Measurements from ENCODE around the gene GP1BB.
A peak's percentile ranks its signal among the peaks of the same experiment; 100 is the strongest.

GP1BB gene

DNA sequence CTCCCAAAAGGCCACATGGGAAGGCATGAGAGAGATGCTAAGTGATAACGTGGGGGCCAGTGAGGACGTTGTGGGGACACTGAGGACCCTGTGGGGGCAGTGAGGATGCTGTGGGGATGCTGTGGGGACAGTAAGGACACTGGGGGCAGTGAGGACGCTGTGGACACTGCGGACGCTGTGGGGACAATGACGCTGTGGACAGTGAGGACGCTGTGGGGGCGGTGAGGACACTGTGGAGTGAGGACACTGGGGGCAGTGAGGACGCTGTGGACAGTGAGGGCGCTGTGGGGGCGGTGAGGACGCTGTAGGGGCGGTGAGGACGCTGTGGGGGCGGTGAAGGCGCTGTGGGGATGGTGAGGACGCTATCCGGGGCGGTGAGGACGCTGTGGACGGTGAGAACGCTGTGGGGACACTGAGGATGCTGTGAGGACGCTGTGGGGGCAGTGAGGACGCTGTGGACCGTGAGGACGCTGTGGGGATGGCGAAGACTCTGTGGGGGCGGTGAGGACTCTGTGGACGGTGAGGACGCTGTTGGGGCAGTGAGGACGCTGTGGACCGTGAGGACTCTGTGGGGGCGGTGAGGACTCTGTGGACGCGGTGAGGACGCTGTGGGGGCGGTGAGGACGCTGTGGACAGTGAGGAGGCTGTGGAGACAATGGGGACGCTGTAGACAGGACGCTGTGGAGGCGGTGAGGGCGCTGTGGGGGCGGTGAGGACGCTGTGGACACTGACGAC, 1.8 kb downstream of the GP1BB start:
- no peak for TF ChIP-seq TEAD4 (IDR thresholded peaks at IDR 0.05)
- TF ChIP-seq RAD21 (IDR thresholded peaks at IDR 0.05; ENCODE audit: low read depth), result no peak
- TF ChIP-seq, protein P1, sequence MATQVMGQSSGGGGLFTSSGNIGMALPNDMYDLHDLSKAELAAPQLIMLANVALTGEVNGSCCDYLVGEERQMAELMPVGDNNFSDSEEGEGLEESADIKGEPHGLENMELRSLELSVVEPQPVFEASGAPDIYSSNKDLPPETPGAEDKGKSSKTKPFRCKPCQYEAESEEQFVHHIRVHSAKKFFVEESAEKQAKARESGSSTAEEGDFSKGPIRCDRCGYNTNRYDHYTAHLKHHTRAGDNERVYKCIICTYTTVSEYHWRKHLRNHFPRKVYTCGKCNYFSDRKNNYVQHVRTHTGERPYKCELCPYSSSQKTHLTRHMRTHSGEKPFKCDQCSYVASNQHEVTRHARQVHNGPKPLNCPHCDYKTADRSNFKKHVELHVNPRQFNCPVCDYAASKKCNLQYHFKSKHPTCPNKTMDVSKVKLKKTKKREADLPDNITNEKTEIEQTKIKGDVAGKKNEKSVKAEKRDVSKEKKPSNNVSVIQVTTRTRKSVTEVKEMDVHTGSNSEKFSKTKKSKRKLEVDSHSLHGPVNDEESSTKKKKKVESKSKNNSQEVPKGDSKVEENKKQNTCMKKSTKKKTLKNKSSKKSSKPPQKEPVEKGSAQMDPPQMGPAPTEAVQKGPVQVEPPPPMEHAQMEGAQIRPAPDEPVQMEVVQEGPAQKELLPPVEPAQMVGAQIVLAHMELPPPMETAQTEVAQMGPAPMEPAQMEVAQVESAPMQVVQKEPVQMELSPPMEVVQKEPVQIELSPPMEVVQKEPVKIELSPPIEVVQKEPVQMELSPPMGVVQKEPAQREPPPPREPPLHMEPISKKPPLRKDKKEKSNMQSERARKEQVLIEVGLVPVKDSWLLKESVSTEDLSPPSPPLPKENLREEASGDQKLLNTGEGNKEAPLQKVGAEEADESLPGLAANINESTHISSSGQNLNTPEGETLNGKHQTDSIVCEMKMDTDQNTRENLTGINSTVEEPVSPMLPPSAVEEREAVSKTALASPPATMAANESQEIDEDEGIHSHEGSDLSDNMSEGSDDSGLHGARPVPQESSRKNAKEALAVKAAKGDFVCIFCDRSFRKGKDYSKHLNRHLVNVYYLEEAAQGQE (IDR thresholded peaks at IDR 0.05; ENCODE audit: low read depth), result no peak
- TF ChIP-seq CEBPB (IDR thresholded peaks at IDR 0.05), result no peak
- no peak for TF ChIP-seq FOXM1 (IDR thresholded peaks at IDR 0.05; ENCODE audit: borderline replicate concordance, low read depth)
- TF ChIP-seq TAF1 (IDR thresholded peaks at IDR 0.05; ENCODE audit: low read depth), result no peak
- TF ChIP-seq EGR1 (IDR thresholded peaks at IDR 0.05), result 0 out of 2 replicates have a peak, but pooled peaks have one; percentile 4

DNA sequence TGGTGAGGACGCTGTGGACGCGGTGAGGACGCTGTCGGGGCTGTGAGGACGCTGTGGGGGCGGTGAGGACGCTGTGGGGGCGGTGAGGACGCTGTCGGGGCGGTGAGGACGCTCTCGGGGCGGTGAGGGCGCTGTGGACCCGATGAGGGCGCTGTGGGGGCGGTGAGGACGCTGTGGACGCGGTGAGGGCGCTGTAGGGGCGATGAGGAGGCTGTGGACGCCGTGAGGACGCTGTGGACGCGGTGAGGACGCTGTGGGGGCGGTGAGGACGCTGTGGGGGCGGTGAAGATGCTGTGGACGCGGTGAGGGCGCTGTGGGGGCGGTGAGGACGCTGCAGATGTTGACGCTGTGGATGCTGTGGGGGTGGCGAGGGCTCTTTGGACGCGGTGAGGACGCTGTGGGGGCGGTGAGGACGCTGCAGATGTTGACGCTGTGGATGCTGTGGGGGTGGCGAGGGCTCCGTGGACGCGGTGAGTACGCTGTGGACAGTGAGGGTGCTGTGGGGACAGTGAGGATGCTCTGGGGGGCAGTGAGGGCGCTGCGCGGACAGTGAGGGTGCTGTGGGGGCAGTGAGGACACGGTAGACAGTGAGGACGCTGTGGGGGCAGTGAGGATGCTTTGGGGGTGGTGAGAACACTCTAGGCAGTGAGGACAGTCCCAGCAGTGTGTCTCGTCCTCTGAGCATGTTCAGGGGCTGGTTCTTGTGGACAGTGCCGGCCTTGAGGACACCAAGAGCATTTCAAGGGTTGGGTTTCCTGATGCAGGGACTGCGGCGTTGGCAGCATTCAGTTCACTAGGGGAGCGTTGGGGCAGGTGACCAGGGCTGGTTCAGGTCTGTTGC, 4.2 kb downstream of the GP1BB start:
- TF ChIP-seq, protein P1 (IDR thresholded peaks at IDR 0.05; ENCODE audit: low read depth), result no peak
- TF ChIP-seq RAD21 (IDR thresholded peaks at IDR 0.05; ENCODE audit: low read depth) (no peak), TAF1 (IDR thresholded peaks at IDR 0.05; ENCODE audit: low read depth) (no peak), CREB1 (IDR thresholded peaks at IDR 0.05; ENCODE audit: low read depth) (no peak), EP300 (IDR thresholded peaks at IDR 0.05; ENCODE audit: borderline replicate concordance) (no peak), YY1 (IDR thresholded peaks at IDR 0.05; ENCODE audit: low read depth) (no peak), TCF12 (IDR thresholded peaks at IDR 0.05; ENCODE audit: low read depth) (no peak), ZBTB7A (IDR thresholded peaks at IDR 0.05; ENCODE audit: low read depth) (no peak), FOXM1 (IDR thresholded peaks at IDR 0.05; ENCODE audit: borderline replicate concordance, low read depth) (no peak), EGR1 (IDR thresholded peaks at IDR 0.05) (no peak), NFIC (IDR thresholded peaks at IDR 0.05) (no peak)
- TF ChIP-seq, protein P2, sequence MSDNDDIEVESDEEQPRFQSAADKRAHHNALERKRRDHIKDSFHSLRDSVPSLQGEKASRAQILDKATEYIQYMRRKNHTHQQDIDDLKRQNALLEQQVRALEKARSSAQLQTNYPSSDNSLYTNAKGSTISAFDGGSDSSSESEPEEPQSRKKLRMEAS (IDR thresholded peaks at IDR 0.05), result no peak
- TF ChIP-seq, protein P3, sequence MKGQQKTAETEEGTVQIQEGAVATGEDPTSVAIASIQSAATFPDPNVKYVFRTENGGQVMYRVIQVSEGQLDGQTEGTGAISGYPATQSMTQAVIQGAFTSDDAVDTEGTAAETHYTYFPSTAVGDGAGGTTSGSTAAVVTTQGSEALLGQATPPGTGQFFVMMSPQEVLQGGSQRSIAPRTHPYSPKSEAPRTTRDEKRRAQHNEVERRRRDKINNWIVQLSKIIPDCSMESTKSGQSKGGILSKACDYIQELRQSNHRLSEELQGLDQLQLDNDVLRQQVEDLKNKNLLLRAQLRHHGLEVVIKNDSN (IDR thresholded peaks at IDR 0.05), result no peak

DNA sequence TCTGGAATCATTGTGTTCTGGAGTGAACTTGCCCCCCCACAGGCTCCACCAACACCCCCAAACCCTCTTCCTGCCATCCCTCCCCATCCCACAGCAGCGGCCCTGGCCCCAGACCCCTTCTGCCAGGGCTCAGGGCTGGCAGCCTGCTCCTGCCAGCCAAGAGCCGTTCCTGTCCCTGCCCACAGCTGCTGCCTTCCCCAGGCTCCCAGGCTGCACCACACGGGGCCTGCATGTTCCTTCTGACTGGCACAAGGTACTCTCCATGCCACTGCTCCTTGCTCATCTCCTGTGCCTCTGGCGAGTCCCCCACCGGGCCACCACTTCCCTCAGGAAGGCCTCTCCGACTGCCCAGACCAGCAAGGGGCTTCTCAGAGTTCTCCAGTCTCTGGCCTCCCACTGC, 4.9 kb downstream of the GP1BB start:
- TF ChIP-seq, protein P2 (IDR thresholded peaks at IDR 0.05), result no peak
- no peak for TF ChIP-seq ZBTB7A (IDR thresholded peaks at IDR 0.05; ENCODE audit: low read depth)
- TF ChIP-seq EP300 (IDR thresholded peaks at IDR 0.05; ENCODE audit: borderline replicate concordance), result no peak
- no peak for TF ChIP-seq TEAD4 (IDR thresholded peaks at IDR 0.05)
- no peak for TF ChIP-seq CREB1 (IDR thresholded peaks at IDR 0.05; ENCODE audit: low read depth)
- TF ChIP-seq NFIC (IDR thresholded peaks at IDR 0.05), result no peak
- TF ChIP-seq TAF1 (IDR thresholded peaks at IDR 0.05; ENCODE audit: low read depth), result no peak
- no peak for TF ChIP-seq TCF12 (IDR thresholded peaks at IDR 0.05; ENCODE audit: low read depth)
- no peak for TF ChIP-seq YY1 (IDR thresholded peaks at IDR 0.05; ENCODE audit: low read depth)
- TF ChIP-seq, protein P3 (IDR thresholded peaks at IDR 0.05), result no peak
- no peak for TF ChIP-seq EGR1 (IDR thresholded peaks at IDR 0.05)
- no peak for TF ChIP-seq FOXM1 (IDR thresholded peaks at IDR 0.05; ENCODE audit: borderline replicate concordance, low read depth)
- no peak for TF ChIP-seq CEBPB (IDR thresholded peaks at IDR 0.05)
- no peak for TF ChIP-seq RAD21 (IDR thresholded peaks at IDR 0.05; ENCODE audit: low read depth)
- TF ChIP-seq, protein P1 (IDR thresholded peaks at IDR 0.05; ENCODE audit: low read depth), result no peak
